HCT116 (cell line): Measurements from ENCODE around the gene SIDT1. TPM values are rescaled to one million over a fixed set of nuclear protein-coding genes. Genes with fewer than 3 reads are reported as not detected.

Experiments
- ATAC-seq: fragments of 200-7000 bp; cut with Tn5 transposase; 2 replicates; pipeline ENCODE4 v1.9.1; 2020; ENCODE audit warnings: mild to moderate bottlenecking, moderate library complexity
- BruUV-seq: library from RNA; stranded (reverse); fragments of 400-500 nt; replicated peaks from 2 replicates; lab custom pipeline; 2021; lab: Mats Ljungman, UMichigan
- CTCF ChIA-PET: fragments of 300-600 bp; sonication (Branson Sonifier 250); formaldehyde crosslinking; loops from one replicate; lab custom pipeline; 2021; ENCODE audit warnings: antibody characterized with exemption; lab: Charles Lee
- POLR2A ChIA-PET: fragments of 300-600, 350-600 bp; sonication (Branson Sonifier 250); formaldehyde crosslinking; loops from one replicate; lab custom pipeline; 2021; ENCODE audit warnings: antibody characterized with exemption; lab: Charles Lee
- RAD21 ChIA-PET, 2 experiments: fragments of 300-600 bp; sonication (Branson Sonifier 250); formaldehyde crosslinking; loops; one replicate each; lab custom pipeline; 2023; ENCODE audit warnings: low total read pairs in 2 of 2; ENCODE audit not compliant: uncharacterized antibody in 2 of 2, unreplicated experiment in 2 of 2, low non-redundant PET in 1 of 2; lab: Charles Lee
- DNase-seq: peaks from one replicate; pipeline ENCODE4 v3.0.0-alpha.2; 2010; ENCODE audit warnings: low read depth, low spot score
- H2AFZ ChIP-seq: fragments of 200-600 bp; shearing (Covaris generic), sonication (generic); 2 replicates; pipeline ENCODE4 v1.6.1; 2017; ENCODE audit warnings: low read depth, mixed run types, mixed read lengths, antibody characterized with exemption, low read length; ENCODE audit not compliant: poor library complexity, severe bottlenecking
- H3K27ac ChIP-seq: 2 replicates; pipeline ENCODE4 v1.5.1; 2012; ENCODE audit warnings: low read depth, low read length
- H3K27me3 ChIP-seq: fragments of 200-600 bp; sonication (generic); 2 replicates; pipeline ENCODE4 v1.6.1; 2016; ENCODE audit warnings: mixed run types, low read length, mixed read lengths; ENCODE audit not compliant: insufficient read depth
- H3K36me3 ChIP-seq, 2 experiments: fragments of 200-500 bp in 1 of 2; fragments of 200-600 bp in 1 of 2; sonication (Bioruptor generic) in 1 of 2; sonication (generic) in 1 of 2; 2 replicates each; pipeline versions ENCODE4 v1.5.1 to v1.6.1; 2014 to 2016; ENCODE audit warnings: low read length in 2 of 2, inconsistent platforms in 1 of 2, mixed read lengths in 1 of 2, mixed run types in 1 of 2; ENCODE audit not compliant: insufficient read depth in 2 of 2, control insufficient read depth in 1 of 2
- H3K4me1 ChIP-seq, 2 experiments: fragments of 200-600 bp in 1 of 2; sonication (generic) in 1 of 2; 2 replicates each; pipeline versions ENCODE4 v1.5.1 to v1.6.1; 2012 to 2017; ENCODE audit warnings: low read length in 2 of 2, inconsistent platforms in 1 of 2, mild to moderate bottlenecking in 1 of 2, mixed read lengths in 1 of 2, mixed run types in 1 of 2, moderate library complexity in 1 of 2; ENCODE audit not compliant: insufficient read depth in 2 of 2, control insufficient read depth in 1 of 2
- H3K4me2 ChIP-seq: fragments of 200-600 bp; sonication (generic); 2 replicates; pipeline ENCODE4 v1.6.1; 2017; ENCODE audit warnings: mixed run types, low read length, mixed read lengths
- H3K4me3 ChIP-seq, 2 experiments: fragments of 200-600 bp in 1 of 2; sonication (generic) in 1 of 2; replicated peaks in 1 of 2; 2 replicates each; pipeline ENCODE4 v1.5.1; 2011 to 2016; ENCODE audit warnings: low read length in 2 of 2, control low read depth in 1 of 2, low read depth in 1 of 2, mild to moderate bottlenecking in 1 of 2, mixed read lengths in 1 of 2, mixed run types in 1 of 2
- H3K79me2 ChIP-seq: fragments of 200-600 bp; sonication (generic); 2 replicates; pipeline ENCODE4 v1.6.1; 2017; ENCODE audit warnings: mild to moderate bottlenecking, mixed run types, low read length, moderate library complexity, mixed read lengths; ENCODE audit not compliant: insufficient read depth
- H3K9ac ChIP-seq: fragments of 200-600 bp; sonication (generic); 2 replicates; pipeline ENCODE4 v1.6.1; 2016; ENCODE audit warnings: low read length, mixed read lengths
- H3K9me2 ChIP-seq: fragments of 200-600 bp; sonication (generic), shearing (Covaris generic); 2 replicates; pipeline ENCODE4 v1.6.1; 2017; ENCODE audit warnings: mixed run types, mild to moderate bottlenecking, moderate library complexity; ENCODE audit not compliant: insufficient read depth
- H3K9me3 ChIP-seq, 2 experiments: fragments of 200-500 bp in 1 of 2; fragments of 200-600 bp in 1 of 2; sonication (Bioruptor generic) in 1 of 2; sonication (generic) in 1 of 2; 2 replicates each; pipeline ENCODE4 v1.6.1; 2014 to 2017; ENCODE audit warnings: low read length in 2 of 2, mixed read lengths in 2 of 2, inconsistent platforms in 1 of 2, low read depth in 1 of 2, mild to moderate bottlenecking in 1 of 2, mixed run types in 1 of 2, moderate library complexity in 1 of 2; ENCODE audit not compliant: control insufficient read depth in 1 of 2, insufficient read depth in 1 of 2
- H4K20me1 ChIP-seq: fragments of 200-600 bp; sonication (generic), shearing (Covaris generic); 2 replicates; pipeline ENCODE4 v1.6.1; 2017; ENCODE audit warnings: mixed run types, mild to moderate bottlenecking, moderate library complexity; ENCODE audit not compliant: insufficient read depth
- CBX3 ChIP-seq: IDR thresholded peaks from 2 replicates; pipeline ENCODE4 v1.6.1; 2012; ENCODE audit warnings: low read depth
- EGR1 ChIP-seq: IDR thresholded peaks from 2 replicates; pipeline ENCODE4 v1.6.1; 2012; ENCODE audit warnings: low read depth
- ELF1 ChIP-seq: IDR thresholded peaks from 2 replicates; pipeline ENCODE4 v1.6.1; 2012; ENCODE audit warnings: low read depth, borderline replicate concordance
- EZH2phosphoT487 ChIP-seq: fragments of 200-600 bp; IDR thresholded peaks from 2 replicates; pipeline ENCODE4 v1.6.1; 2018; ENCODE audit warnings: antibody characterized with exemption, borderline replicate concordance
- FOSL1 ChIP-seq: IDR thresholded peaks from 2 replicates; pipeline ENCODE4 v1.6.1; 2012; ENCODE audit warnings: low read depth
- JUND ChIP-seq: IDR thresholded peaks from 2 replicates; pipeline ENCODE4 v1.6.1; 2012
- YY1 ChIP-seq: IDR thresholded peaks from 2 replicates; pipeline ENCODE4 v1.6.1; 2011; ENCODE audit warnings: low read length, low read depth, moderate library complexity, mild to moderate bottlenecking; ENCODE audit not compliant: insufficient replicate concordance; ENCODE audit errors: extremely low read depth
- intact Hi-C: fragments of 100-400 bp; cut with micrococcal nuclease; formaldehyde crosslinking; loops from 2 replicates; pipeline ENCODE4 v1.10.0; 2022
- total RNA-seq: library from RNA; stranded (reverse); gene quantifications from one replicate; pipeline ENCODE4 v1.2.1, GENCODE V29; 2021; ENCODE audit not compliant: unreplicated experiment
- TF ChIP-seq, protein P1 (sequence below): IDR thresholded peaks from 2 replicates; pipeline ENCODE4 v1.6.1; 2012
- TF ChIP-seq, protein P2 (sequence below): IDR thresholded peaks from 2 replicates; pipeline ENCODE4 v1.6.1; 2012; ENCODE audit warnings: low read depth

Gene SIDT1
- total RNA-seq, 1 experiment from 2014 or later: not detected

DNA sequence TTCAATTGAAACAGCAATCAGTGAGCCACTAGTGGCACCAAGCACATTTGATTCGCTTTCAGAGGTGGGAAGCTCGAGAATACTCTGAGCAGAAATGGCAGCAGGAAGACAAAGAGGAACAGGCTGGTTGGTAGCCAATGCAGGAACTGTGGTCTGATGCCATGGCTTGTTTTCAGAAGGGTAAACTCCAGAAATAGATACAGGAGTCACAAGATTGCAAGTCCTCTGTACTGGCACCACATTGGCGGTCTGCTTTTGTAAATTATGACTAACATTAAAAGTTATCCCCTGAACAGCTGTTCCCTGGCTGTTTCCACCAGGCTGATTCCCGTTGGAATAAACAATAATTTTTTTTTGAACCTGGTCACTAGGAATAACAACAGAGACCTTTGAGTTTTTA is 128.5 kb downstream of the SIDT1 start:
- Histone ChIP-seq H3K79me2 (no peaks in the 10 kb centered on the region), H3K4me2 (no peak overlapping the region), H2AFZ (no peak overlapping the region), H3K27ac (no peak overlapping the region), H3K36me3 (peaks cover 0 to 7% of the 10 kb centered on the region in 2 experiments; a peak in 1 of 4 replicates), H3K9ac (no peak overlapping the region), H3K9me3 (no peaks in the 10 kb centered on the region), H3K4me1 (no peaks in the 10 kb centered on the region), H3K9me2 (no peaks in the 10 kb centered on the region), H3K4me3 (no peak overlapping the region), H4K20me1 (no peaks in the 10 kb centered on the region), H3K27me3 (no peaks in the 10 kb centered on the region)
- TF ChIP-seq, protein P1, sequence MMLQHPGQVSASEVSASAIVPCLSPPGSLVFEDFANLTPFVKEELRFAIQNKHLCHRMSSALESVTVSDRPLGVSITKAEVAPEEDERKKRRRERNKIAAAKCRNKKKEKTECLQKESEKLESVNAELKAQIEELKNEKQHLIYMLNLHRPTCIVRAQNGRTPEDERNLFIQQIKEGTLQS: no peak
- ATAC-seq (no peak), DNase-seq (no peak)
- BruUV-seq: no TSS peak
- POLR2A ChIA-PET: no interaction called here
- intact Hi-C loops: no loop called here
- RAD21 ChIA-PET: no interaction called here
- CTCF ChIA-PET: interaction anchor here (0.7 kb wide), 1 partner anchor 84 kb away, joined by 3 read pairs; no protein-coding TSS in a partner anchor

DNA sequence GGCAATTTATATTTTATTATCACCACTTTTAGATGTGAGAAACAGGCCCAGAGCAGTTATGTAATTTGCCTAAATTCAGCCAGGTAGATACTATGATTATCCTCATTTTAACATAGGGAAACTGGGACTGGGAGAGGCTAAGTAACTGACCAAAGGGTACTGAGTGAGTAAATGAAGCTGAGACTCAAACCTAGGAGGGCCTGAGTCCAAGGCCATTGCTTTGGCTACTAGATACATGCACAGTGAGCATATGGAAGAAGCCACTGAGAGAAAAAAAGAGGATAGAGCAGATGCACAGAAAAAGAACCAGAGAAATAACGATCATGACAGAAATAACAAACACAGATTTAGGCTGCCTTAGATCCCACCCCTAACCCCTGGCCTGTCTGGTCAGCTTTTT is 130.5 kb downstream of the SIDT1 start:
- DNase-seq: no peak
- no peak overlapping the region for H2AFZ ChIP-seq
- no peak overlapping the region for H3K4me3 ChIP-seq
- H3K27ac ChIP-seq: no peak overlapping the region
- H4K20me1 ChIP-seq: no peaks in the 10 kb centered on the region
- intact Hi-C loops: no loop called here
- RAD21 ChIA-PET: no interaction called here
- CTCF ChIA-PET: no interaction called here
- H3K4me2 ChIP-seq: no peak overlapping the region
- H3K4me1 ChIP-seq: no peaks in the 10 kb centered on the region
- TF ChIP-seq JUND: no peak
- TF ChIP-seq CBX3: no peak
- no peak for TF ChIP-seq FOSL1
- no peak for TF ChIP-seq YY1
- no peak for TF ChIP-seq EZH2phosphoT487
- no peak for TF ChIP-seq ELF1
- TF ChIP-seq, protein P2, sequence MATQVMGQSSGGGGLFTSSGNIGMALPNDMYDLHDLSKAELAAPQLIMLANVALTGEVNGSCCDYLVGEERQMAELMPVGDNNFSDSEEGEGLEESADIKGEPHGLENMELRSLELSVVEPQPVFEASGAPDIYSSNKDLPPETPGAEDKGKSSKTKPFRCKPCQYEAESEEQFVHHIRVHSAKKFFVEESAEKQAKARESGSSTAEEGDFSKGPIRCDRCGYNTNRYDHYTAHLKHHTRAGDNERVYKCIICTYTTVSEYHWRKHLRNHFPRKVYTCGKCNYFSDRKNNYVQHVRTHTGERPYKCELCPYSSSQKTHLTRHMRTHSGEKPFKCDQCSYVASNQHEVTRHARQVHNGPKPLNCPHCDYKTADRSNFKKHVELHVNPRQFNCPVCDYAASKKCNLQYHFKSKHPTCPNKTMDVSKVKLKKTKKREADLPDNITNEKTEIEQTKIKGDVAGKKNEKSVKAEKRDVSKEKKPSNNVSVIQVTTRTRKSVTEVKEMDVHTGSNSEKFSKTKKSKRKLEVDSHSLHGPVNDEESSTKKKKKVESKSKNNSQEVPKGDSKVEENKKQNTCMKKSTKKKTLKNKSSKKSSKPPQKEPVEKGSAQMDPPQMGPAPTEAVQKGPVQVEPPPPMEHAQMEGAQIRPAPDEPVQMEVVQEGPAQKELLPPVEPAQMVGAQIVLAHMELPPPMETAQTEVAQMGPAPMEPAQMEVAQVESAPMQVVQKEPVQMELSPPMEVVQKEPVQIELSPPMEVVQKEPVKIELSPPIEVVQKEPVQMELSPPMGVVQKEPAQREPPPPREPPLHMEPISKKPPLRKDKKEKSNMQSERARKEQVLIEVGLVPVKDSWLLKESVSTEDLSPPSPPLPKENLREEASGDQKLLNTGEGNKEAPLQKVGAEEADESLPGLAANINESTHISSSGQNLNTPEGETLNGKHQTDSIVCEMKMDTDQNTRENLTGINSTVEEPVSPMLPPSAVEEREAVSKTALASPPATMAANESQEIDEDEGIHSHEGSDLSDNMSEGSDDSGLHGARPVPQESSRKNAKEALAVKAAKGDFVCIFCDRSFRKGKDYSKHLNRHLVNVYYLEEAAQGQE: no peak
- no peak for TF ChIP-seq EGR1
- TF ChIP-seq, all 23 proteins: peak for 0
- Histone ChIP-seq H3K27me3 (no peaks in the 10 kb centered on the region), H3K79me2 (no peaks in the 10 kb centered on the region), H3K9me3 (no peaks in the 10 kb centered on the region), H3K9ac (no peak overlapping the region), H3K9me2 (no peaks in the 10 kb centered on the region), H3K36me3 (peaks cover 0 to 7% of the 10 kb centered on the region in 2 experiments; a peak in 1 of 4 replicates)
- BruUV-seq: no TSS peak
- POLR2A ChIA-PET: no interaction called here
- no peak for ATAC-seq
